Stimulated activated naive CD8-positive, alpha-beta T cell treated with anti-CD3 and anti-CD28 coated beads, Interleukin-15, amount 100 ng/mL, for 72 hours (primary cell): ENCODE measurements around the gene MYCBPAP.

Experiments
- ATAC-seq: fragments of 150-1000 bp; cut with Tn5 transposase; 2 replicates; pipeline ENCODE4 v1.10.0; 2021; ENCODE audit warnings: mild to moderate bottlenecking, moderate library complexity
- DNase-seq, 2 donors: peaks; one replicate each; pipeline ENCODE4 v3.0.0; 2021 to 2022
- H3K27ac Mint-ChIP-seq, 2 donors: one replicate each; pipeline ENCODE4 v1.8.0; 2022; ENCODE audit warnings: mild to moderate bottlenecking in 2 of 2, mixed read lengths in 2 of 2, moderate library complexity in 2 of 2
- H3K27me3 Mint-ChIP-seq: one replicate; pipeline ENCODE4 v1.8.0; 2022; ENCODE audit warnings: mixed read lengths
- H3K4me1 Mint-ChIP-seq: one replicate; pipeline ENCODE4 v1.8.0; 2022; ENCODE audit warnings: mild to moderate bottlenecking, mixed read lengths
- H3K4me3 Mint-ChIP-seq, 2 donors: one replicate each; pipeline ENCODE4 v1.8.0; 2022; ENCODE audit warnings: mild to moderate bottlenecking in 2 of 2, mixed read lengths in 2 of 2, moderate library complexity in 1 of 2
- H3K9me3 Mint-ChIP-seq, 2 donors: one replicate each; pipeline ENCODE4 v1.8.0; 2022; ENCODE audit warnings: mixed read lengths in 2 of 2

Gene MYCBPAP

DNA sequence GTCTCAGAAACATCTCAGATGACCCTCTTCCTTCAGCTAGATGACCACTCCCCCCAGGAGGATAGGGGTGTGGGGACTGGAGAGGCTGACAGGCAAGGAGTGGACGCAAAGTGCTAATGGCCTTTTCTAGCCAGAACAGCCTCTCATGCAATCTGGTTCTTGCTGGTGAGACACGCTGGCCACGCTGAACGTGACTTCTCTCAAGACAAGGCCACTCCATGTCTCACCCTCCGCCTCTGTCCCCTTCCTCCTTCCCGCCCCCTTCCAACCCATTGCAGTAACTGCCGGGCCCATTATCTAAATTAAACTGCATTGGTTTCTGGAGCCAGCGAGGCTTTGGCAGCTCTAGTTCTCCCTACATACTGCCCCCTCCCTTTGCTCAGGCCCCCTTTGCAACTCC is 61.8 kb downstream of the MYCBPAP start:
- peaks cover 10% of the 10 kb centered on the region for H3K4me1 Mint-ChIP-seq
- H3K27me3 Mint-ChIP-seq: peaks cover 32% of the 10 kb centered on the region
- H3K4me3 Mint-ChIP-seq: no peak overlapping the region

DNA sequence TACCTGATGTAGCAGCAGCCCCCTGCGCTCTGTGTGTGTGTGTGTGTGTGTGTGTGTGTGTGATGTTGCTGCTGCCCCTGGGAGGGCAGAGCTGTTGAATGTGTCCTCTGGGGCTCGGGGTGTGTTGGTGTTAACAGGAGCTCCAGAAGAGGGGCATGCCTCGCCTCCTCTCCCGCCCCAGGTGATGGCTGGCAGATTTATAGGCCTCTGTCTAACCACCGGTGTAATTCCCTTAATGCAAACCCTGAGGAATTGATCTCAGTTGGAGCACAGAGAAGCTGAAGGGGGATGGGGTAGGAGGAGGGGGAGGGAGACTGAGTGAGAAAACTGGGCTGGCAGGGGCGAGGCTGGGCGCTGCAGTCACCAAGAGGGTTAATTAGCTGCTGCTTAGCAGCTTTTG is 62.3 kb downstream of the MYCBPAP start:
- DNase-seq (no peak), ATAC-seq (no peak)
- H3K4me1 Mint-ChIP-seq: peaks cover 5% of the 10 kb centered on the region
- H3K9me3 Mint-ChIP-seq: no peaks in the 10 kb centered on the region
- peaks cover 27% of the 10 kb centered on the region for H3K27me3 Mint-ChIP-seq
- no peak overlapping the region for H3K27ac Mint-ChIP-seq
- H3K4me3 Mint-ChIP-seq: no peak overlapping the region

More for the DNA sequence above, 61.8 kb downstream of the MYCBPAP start:
- DNase-seq (no peak), ATAC-seq (no peak)
- Mint-ChIP-seq H3K9me3 (no peaks in the 10 kb centered on the region), H3K27ac (no peak overlapping the region)

DNA sequence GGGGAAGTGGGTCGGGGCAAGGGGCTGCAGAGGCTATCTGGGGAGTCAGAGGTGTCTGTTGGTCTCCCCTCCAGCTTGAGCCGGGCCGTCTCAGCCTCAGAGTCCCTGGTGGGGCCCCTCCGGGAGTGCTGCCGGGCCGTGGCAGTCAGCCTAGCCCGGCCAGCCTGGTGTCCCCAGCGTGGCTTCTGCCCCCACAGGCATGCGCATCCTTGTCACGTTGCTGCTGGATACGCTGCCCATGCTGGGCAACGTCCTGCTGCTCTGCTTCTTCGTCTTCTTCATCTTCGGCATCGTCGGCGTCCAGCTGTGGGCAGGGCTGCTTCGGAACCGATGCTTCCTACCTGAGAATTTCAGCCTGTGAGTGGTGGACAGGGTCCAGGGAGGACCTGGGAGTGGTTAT is 63.4 kb downstream of the MYCBPAP start:
- DNase-seq: no peak
- ATAC-seq: no peak
- Mint-ChIP-seq H3K4me3 (no peak overlapping the region), H3K27ac (no peak overlapping the region), H3K4me1 (no peaks in the 10 kb centered on the region), H3K9me3 (no peaks in the 10 kb centered on the region), H3K27me3 (peaks cover 16% of the 10 kb centered on the region)

DNA sequence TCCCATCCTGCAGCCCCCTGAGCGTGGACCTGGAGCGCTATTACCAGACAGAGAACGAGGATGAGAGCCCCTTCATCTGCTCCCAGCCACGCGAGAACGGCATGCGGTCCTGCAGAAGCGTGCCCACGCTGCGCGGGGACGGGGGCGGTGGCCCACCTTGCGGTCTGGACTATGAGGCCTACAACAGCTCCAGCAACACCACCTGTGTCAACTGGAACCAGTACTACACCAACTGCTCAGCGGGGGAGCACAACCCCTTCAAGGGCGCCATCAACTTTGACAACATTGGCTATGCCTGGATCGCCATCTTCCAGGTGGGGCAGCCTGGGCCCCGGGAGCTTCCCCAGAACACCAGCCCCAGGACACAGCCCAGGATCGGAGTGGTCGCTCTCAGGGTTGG is 64.3 kb downstream of the MYCBPAP start:
- Mint-ChIP-seq H3K27ac (no peak overlapping the region), H3K27me3 (peaks cover 7% of the 10 kb centered on the region), H3K4me1 (no peaks in the 10 kb centered on the region), H3K4me3 (no peak overlapping the region), H3K9me3 (no peaks in the 10 kb centered on the region)
- DNase-seq (no peak), ATAC-seq (no peak)

DNA sequence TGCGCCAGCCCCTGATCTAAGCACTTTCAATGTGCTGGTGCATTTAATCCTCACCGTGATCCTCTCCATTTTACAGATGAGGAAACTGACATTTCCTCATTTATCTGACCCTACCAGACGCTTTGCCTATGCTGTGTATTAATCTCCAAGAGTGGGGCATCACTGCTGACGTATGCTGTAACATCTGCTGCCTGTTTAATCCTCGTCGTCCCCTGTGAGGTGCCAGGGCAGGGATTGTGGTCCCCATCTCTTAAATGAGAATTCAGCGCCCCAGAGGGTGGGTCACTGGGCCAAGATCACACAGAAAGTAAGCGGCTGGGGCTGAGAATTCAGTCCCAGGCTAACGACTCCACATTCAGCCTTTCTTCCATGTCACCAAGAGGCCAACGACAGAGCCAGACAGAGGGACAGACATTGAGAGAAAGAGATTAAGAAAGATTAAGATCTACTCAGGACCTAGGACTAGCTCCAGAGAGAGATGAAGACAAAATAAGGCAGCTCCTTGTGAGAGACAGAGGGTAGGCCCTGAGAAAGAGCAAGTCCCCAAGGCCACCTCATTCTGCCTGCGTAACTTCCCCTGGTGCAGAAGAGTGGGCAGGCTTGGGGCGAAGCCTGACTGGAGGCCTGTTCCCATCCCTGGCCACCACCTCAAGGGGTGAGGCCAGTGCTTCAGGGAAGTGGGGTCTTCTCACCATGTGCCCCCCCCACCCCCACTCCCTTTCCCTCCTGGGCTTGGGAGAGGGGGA is 65.8 kb downstream of the MYCBPAP start:
- DNase-seq (no peak), ATAC-seq (no peak)
- Mint-ChIP-seq H3K4me3 (no peak overlapping the region), H3K27ac (no peak overlapping the region), H3K9me3 (no peaks in the 10 kb centered on the region), H3K4me1 (no peaks in the 10 kb centered on the region), H3K27me3 (no peaks in the 10 kb centered on the region)

DNA sequence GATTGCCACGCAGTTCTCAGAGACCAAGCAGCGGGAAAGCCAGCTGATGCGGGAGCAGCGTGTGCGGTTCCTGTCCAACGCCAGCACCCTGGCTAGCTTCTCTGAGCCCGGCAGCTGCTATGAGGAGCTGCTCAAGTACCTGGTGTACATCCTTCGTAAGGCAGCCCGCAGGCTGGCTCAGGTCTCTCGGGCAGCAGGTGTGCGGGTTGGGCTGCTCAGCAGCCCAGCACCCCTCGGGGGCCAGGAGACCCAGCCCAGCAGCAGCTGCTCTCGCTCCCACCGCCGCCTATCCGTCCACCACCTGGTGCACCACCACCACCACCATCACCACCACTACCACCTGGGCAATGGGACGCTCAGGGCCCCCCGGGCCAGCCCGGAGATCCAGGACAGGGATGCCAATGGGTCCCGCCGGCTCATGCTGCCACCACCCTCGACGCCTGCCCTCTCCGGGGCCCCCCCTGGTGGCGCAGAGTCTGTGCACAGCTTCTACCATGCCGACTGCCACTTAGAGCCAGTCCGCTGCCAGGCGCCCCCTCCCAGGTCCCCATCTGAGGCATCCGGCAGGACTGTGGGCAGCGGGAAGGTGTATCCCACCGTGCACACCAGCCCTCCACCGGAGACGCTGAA is 67.5 kb downstream of the MYCBPAP start:
- Mint-ChIP-seq H3K27ac (no peak overlapping the region), H3K4me3 (no peak overlapping the region), H3K4me1 (no peaks in the 10 kb centered on the region), H3K9me3 (no peaks in the 10 kb centered on the region), H3K27me3 (peaks cover 7% of the 10 kb centered on the region)
- ATAC-seq (no peak), DNase-seq (no peak)

DNA sequence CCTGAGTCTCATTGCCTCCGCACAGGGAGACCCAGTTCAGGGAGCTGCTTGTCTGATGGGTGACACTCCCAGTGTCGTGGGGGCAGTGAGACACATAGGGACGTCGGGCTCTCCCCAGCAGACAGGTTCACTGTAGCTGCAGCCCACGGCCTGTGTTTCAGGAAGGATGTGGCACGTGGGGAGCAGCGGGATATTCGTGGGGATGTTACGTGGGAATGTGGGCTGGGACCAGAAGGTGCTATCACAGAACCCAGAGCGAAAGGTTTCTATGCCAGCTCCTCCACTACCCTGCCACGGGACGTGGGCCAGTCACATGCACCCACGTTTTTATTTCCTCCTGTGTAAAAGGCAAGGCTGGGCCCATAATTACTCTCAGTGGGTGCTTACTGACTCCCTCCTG is 68.6 kb downstream of the MYCBPAP start:
- Mint-ChIP-seq H3K27me3 (peaks cover 10% of the 10 kb centered on the region), H3K9me3 (no peaks in the 10 kb centered on the region), H3K27ac (no peak overlapping the region), H3K4me3 (no peak overlapping the region), H3K4me1 (no peaks in the 10 kb centered on the region)
- no peak for ATAC-seq
- no peak for DNase-seq

DNA sequence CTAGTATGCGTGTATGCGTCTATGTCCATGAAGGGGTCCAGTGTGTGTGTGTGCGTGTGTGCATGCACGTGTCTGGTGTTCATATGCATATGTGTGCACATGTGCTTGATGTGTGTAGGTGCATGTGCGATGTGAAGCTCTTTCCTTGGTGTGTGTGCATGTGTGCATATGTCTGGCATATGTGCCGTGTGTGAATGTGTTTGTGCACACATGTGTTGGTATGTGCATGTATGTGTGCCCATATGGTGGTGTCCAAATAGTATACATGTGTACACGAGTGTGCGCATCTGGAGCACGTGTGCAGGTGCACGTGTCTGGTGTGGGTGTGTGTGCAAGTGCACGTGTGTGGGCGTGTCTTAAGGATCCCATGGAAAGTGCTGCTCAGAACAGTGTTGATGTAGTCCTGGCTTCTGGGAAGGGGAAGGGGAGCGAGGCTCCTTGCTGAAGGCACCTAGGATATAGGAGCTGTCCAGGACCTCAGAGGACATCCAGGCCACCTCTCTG is 69.3 kb downstream of the MYCBPAP start:
- Mint-ChIP-seq H3K4me3 (no peak overlapping the region), H3K4me1 (no peaks in the 10 kb centered on the region), H3K9me3 (no peaks in the 10 kb centered on the region), H3K27ac (no peak overlapping the region), H3K27me3 (peaks cover 16% of the 10 kb centered on the region)
- DNase-seq (no peak), ATAC-seq (no peak)

DNA sequence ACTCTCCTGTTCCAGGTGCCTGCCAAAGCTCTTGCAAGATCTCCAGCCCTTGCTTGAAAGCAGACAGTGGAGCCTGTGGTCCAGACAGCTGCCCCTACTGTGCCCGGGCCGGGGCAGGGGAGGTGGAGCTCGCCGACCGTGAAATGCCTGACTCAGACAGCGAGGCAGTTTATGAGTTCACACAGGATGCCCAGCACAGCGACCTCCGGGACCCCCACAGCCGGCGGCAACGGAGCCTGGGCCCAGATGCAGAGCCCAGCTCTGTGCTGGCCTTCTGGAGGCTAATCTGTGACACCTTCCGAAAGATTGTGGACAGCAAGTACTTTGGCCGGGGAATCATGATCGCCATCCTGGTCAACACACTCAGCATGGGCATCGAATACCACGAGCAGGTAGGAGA is 69.9 kb downstream of the MYCBPAP start:
- no peak for DNase-seq
- no peak overlapping the region for H3K4me3 Mint-ChIP-seq
- H3K9me3 Mint-ChIP-seq: no peaks in the 10 kb centered on the region
- peaks cover 21% of the 10 kb centered on the region for H3K27me3 Mint-ChIP-seq
- ATAC-seq: no peak
- H3K4me1 Mint-ChIP-seq: no peaks in the 10 kb centered on the region
- no peak overlapping the region for H3K27ac Mint-ChIP-seq

DNA sequence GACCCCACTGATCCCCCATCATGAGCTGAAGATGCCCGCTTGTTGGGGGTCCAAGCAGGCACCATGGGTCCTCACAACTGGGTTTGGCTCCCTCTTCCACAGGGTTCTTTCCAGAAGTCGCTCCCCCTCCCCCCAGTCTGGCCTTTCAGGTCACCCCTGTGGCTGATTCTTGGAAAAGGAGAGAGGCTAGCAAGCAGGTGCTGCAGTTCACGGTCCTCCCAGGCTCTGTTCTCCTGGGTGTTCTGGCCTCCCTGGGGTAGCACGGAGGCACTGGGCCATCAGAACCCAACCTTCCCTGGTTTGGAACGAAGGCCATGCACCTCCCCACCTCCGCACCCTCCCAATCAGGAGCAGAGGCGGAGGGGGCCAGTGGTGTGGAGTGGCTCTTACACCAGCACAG is 71.2 kb downstream of the MYCBPAP start:
- no peak for ATAC-seq
- Mint-ChIP-seq H3K4me3 (no peak overlapping the region), H3K9me3 (no peaks in the 10 kb centered on the region), H3K27ac (no peak overlapping the region), H3K4me1 (no peaks in the 10 kb centered on the region), H3K27me3 (peaks cover 30% of the 10 kb centered on the region)
- DNase-seq: no peak

DNA sequence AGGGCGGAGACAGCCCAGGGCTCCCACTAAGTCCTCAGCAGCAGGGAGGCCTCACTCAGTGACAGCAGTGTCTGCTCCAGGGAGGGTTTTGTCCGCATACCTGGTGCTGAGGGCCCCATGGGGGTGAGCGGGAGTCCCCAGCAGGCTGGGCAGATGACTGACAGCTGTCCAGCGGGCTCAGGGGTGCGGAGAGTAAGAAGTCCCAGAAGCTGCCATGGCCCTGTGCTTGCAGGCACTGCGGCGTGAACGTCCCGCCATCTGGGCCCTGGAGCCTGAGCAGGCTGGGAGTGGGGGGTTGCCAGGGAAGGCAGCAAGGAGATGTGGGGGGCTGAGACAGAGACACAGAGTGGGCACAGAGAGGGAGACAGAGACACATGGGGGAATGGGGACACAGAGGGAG is 72.4 kb downstream of the MYCBPAP start:
- Mint-ChIP-seq H3K27ac (no peak overlapping the region), H3K4me3 (no peak overlapping the region), H3K27me3 (peaks cover 30% of the 10 kb centered on the region), H3K9me3 (no peaks in the 10 kb centered on the region), H3K4me1 (no peaks in the 10 kb centered on the region)
- ATAC-seq (no peak), DNase-seq (no peak)
